CD4-positive, alpha-beta T cell (primary cell): ENCODE data around the gene SUFU. TPM values are rescaled to one million over a fixed set of nuclear protein-coding genes. Genes with fewer than 3 reads are reported as not detected.
A peak's percentile ranks its signal among the peaks of the same experiment; 100 is the strongest.

Experiments
- ATAC-seq: fragments of 200-7000 bp; cut with Tn5 transposase; one replicate; pipeline ENCODE4 v1.10.0; 2022; ENCODE audit warnings: mild to moderate bottlenecking; ENCODE audit not compliant: poor library complexity
- CTCF ChIA-PET: fragments of 350-600 bp; sonication (Branson Sonifier 250); formaldehyde crosslinking; loops from one replicate; lab custom pipeline; 2021; ENCODE audit warnings: antibody characterized with exemption, inconsistent platforms; lab: Charles Lee
- POLR2A ChIA-PET: fragments of 350-600 bp; sonication (Branson Sonifier 250); formaldehyde crosslinking; loops from one replicate; lab custom pipeline; 2021; ENCODE audit warnings: antibody characterized with exemption, inconsistent platforms; lab: Charles Lee
- DNase-seq, 14 experiments: peaks; one replicate each; pipeline ENCODE4 v3.0.0-alpha.2; 2013 to 2020; ENCODE audit warnings: mixed read lengths in 2 of 14
- H3K27ac ChIP-seq, 2 donors: one replicate each; pipeline versions ENCODE4 v1.5.1 to v1.7.0; 2013; ENCODE audit warnings: low read length in 2 of 2, low read depth in 1 of 2, mild to moderate bottlenecking in 1 of 2
- H3K27me3 ChIP-seq, 2 experiments: 1 replicate in 1 of 2; 2 replicates in 1 of 2; pipeline versions ENCODE4 v1.6.1 to v1.7.0; 2013; ENCODE audit warnings: low read length in 2 of 2, control low read depth in 1 of 2, mild to moderate bottlenecking in 1 of 2, moderate library complexity in 1 of 2; ENCODE audit not compliant: insufficient read depth in 2 of 2, control insufficient read depth in 1 of 2
- H3K36me3 ChIP-seq: one replicate; pipeline ENCODE4 v1.6.1; 2013; ENCODE audit warnings: low read length, control low read depth; ENCODE audit not compliant: insufficient read depth
- H3K4me1 ChIP-seq: one replicate; pipeline ENCODE4 v1.6.1; 2013; ENCODE audit warnings: low read length, control low read depth; ENCODE audit not compliant: insufficient read depth
- H3K4me3 ChIP-seq: one replicate; pipeline ENCODE4 v1.5.1; 2013; ENCODE audit warnings: mild to moderate bottlenecking, low read length, moderate library complexity
- H3K9me3 ChIP-seq, 2 experiments: 1 replicate in 1 of 2; 2 replicates in 1 of 2; pipeline versions ENCODE4 v1.6.1 to v1.7.0; 2013; ENCODE audit warnings: low read length in 2 of 2, mild to moderate bottlenecking in 2 of 2, control low read depth in 1 of 2, moderate library complexity in 1 of 2; ENCODE audit not compliant: control insufficient read depth in 1 of 2, insufficient read depth in 1 of 2
- H3K27ac Mint-ChIP-seq: one replicate; pipeline ENCODE4 v1.8.0; 2020; ENCODE audit warnings: mixed read lengths
- H3K27me3 Mint-ChIP-seq: one replicate; pipeline ENCODE4 v1.8.0; 2021; ENCODE audit warnings: mixed read lengths
- H3K36me3 Mint-ChIP-seq: one replicate; pipeline ENCODE4 v1.8.0; 2021; ENCODE audit warnings: low read depth, mixed read lengths
- H3K4me1 Mint-ChIP-seq: one replicate; pipeline ENCODE4 v1.8.0; 2021; ENCODE audit warnings: low read depth, mixed read lengths
- H3K4me3 Mint-ChIP-seq: one replicate; pipeline ENCODE4 v1.8.0; 2020; ENCODE audit warnings: mild to moderate bottlenecking, mixed read lengths
- H3K9me3 Mint-ChIP-seq: one replicate; pipeline ENCODE4 v1.8.0; 2020; ENCODE audit warnings: mixed read lengths
- intact Hi-C, 2 experiments: fragments of 100-400 bp; cut with DNase I in 1 of 2; cut with micrococcal nuclease in 1 of 2; formaldehyde crosslinking; loops; one replicate each; pipeline versions ENCODE4 v1.15.1 to v1.9.0; 2023 to 2025; cut with DNase I, micrococcal nuclease
- total RNA-seq, 174 experiments: library from RNA in 2 of 174; stranded (reverse) in 2 of 174; gene quantifications; one replicate each; pipeline ENCODE4 v1.2.3 and lab custom pipeline; 2021 to 2026
- TF ChIP-seq, protein P1 (sequence below): fragments of 200-600 bp; IDR thresholded peaks from one replicate; pipeline ENCODE4 v1.8.0; 2022; ENCODE audit warnings: antibody characterized with exemption, mild to moderate bottlenecking

The SUFU gene
- total RNA-seq, 2 experiments from 2014 or later = 6.7 to 7.3 TPM

DNA sequence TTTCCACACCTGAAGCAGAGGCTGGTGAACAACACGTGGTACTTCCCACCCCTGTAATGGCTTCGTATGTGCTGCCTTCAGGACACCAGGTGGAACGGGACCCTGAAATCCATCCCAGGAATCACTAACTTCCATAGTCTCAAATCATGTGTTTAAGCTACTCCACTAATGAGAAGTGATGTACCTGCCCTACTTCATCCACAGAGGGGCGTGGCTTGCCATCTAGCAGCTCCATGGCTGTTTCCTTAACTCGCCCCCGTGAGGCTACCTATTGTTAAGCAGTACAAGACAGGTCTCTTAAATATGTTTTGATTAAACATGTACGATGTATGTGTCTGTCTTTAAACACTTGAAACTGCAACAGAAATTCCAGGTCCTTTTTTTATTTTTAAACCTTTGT is 178.6 kb downstream of the SUFU start:
- Histone ChIP-seq H3K27ac (no peak overlapping the region), H3K36me3 (peaks cover 5% of the 10 kb centered on the region), H3K4me1 (peaks cover 19% of the 10 kb centered on the region), H3K4me3 (no peak overlapping the region), H3K9me3 (no peaks in the 10 kb centered on the region), H3K27me3 (no peaks in the 10 kb centered on the region)
- peak; percentile 92 for ATAC-seq
- Mint-ChIP-seq H3K27ac (no peak overlapping the region), H3K36me3 (peaks cover 17% of the 10 kb centered on the region), H3K9me3 (no peaks in the 10 kb centered on the region), H3K4me1 (peaks cover 33% of the 10 kb centered on the region), H3K4me3 (no peak overlapping the region), H3K27me3 (no peaks in the 10 kb centered on the region)
- peak in 4 of 14 experiments; percentile 29 to 56 (median 52) for DNase-seq
- TF ChIP-seq, protein P1, sequence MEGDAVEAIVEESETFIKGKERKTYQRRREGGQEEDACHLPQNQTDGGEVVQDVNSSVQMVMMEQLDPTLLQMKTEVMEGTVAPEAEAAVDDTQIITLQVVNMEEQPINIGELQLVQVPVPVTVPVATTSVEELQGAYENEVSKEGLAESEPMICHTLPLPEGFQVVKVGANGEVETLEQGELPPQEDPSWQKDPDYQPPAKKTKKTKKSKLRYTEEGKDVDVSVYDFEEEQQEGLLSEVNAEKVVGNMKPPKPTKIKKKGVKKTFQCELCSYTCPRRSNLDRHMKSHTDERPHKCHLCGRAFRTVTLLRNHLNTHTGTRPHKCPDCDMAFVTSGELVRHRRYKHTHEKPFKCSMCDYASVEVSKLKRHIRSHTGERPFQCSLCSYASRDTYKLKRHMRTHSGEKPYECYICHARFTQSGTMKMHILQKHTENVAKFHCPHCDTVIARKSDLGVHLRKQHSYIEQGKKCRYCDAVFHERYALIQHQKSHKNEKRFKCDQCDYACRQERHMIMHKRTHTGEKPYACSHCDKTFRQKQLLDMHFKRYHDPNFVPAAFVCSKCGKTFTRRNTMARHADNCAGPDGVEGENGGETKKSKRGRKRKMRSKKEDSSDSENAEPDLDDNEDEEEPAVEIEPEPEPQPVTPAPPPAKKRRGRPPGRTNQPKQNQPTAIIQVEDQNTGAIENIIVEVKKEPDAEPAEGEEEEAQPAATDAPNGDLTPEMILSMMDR = no peak
- ChIA-PET CTCF (interaction anchor here (0.8 kb wide), 1 partner anchor 38 kb away, joined by 3 read pairs; the partner anchor contains the start of gene TRIM8), POLR2A (interaction anchor here (0.8 to 1.2 kb wide), 4 partner anchors 8 to 299 kb away, joined by 3 read pairs; no protein-coding TSS in a partner anchor)
- intact Hi-C loops = no loop called here

DNA sequence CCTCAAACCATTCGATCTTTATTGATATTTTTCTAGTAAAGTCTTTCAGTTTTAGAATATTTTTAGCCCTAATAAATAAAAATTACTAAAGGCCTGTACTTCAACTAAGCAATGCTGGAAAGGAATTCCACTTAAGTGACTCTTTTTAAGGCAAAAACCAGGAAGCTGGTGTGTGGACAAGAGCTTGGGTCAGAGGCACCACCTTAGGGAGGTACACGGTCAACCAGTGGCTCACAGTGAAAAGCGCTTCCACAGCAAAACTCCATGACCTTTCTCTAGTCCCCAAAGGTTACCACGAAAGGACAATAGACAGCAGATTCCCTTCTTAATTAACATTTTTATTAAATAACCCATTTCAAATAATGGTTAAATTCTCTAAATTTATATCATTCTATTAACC is 179.2 kb downstream of the SUFU start:
- Histone ChIP-seq H3K27ac (no peak overlapping the region), H3K27me3 (no peaks in the 10 kb centered on the region), H3K4me3 (no peak overlapping the region), H3K4me1 (peaks cover 18% of the 10 kb centered on the region), H3K9me3 (no peaks in the 10 kb centered on the region), H3K36me3 (peaks cover 5% of the 10 kb centered on the region)
- H3K27ac Mint-ChIP-seq = no peak overlapping the region
- POLR2A ChIA-PET = interaction anchor here (0.8 to 1.2 kb wide), 4 partner anchors 9 to 299 kb away, joined by 3 read pairs; no protein-coding TSS in a partner anchor
- H3K4me1 Mint-ChIP-seq = peaks cover 27% of the 10 kb centered on the region
- intact Hi-C loops = no loop called here
- CTCF ChIA-PET = no interaction called here
- TF ChIP-seq, protein P1 = no peak
- peaks cover 21% of the 10 kb centered on the region for H3K36me3 Mint-ChIP-seq
- H3K27me3 Mint-ChIP-seq = no peaks in the 10 kb centered on the region
- H3K4me3 Mint-ChIP-seq = no peak overlapping the region
- ATAC-seq (no peak), DNase-seq (no peak)
- no peaks in the 10 kb centered on the region for H3K9me3 Mint-ChIP-seq

Other genes with a start within 250 kb of the SUFU start
- 100 to 1,000 TPM; 240 to 256 TPM for gene NFKB2, start 108.3 kb upstream of the SUFU start, total RNA-seq
- 10 to 100 TPM; 16.7 to 17.8 TPM for gene PSD, start 85.2 kb upstream of the SUFU start, total RNA-seq
- 10 to 100 TPM; 10.2 to 10.4 TPM for gene FBXL15, start 83.1 kb upstream of the SUFU start, total RNA-seq
- 10 to 100 TPM; 25.5 to 25.6 TPM for gene CUEDC2, start 71.4 kb upstream of the SUFU start, total RNA-seq
- gene C10orf95, start 52.4 kb upstream of the SUFU start, total RNA-seq = under 1 TPM; 0.16 to 0.28 TPM
- 10 to 100 TPM; 43.3 to 46.3 TPM for gene ACTR1A, start 1.3 kb upstream of the SUFU start, total RNA-seq
- 10 to 100 TPM; 80.9 to 81.6 TPM for gene TRIM8, start 140.5 kb downstream of the SUFU start, total RNA-seq
- 1 to 10 TPM in 1 of 2 experiments, under 1 TPM in 1; 0.99 to 1.3 TPM for gene ARL3, start 210.4 kb downstream of the SUFU start, total RNA-seq
- gene SFXN2, start 210.7 kb downstream of the SUFU start, total RNA-seq = 1 to 10 TPM; 6.4 to 7.6 TPM
- gene WBP1L, start 240.0 kb downstream of the SUFU start, total RNA-seq = 1 to 10 TPM; 6.1 to 6.5 TPM